GM10248 (cell line): ENCODE results near the gene TCF15.

Source experiments
- CTCF ChIA-PET: fragments of 300-600 bp; sonication (Branson Sonifier 250); formaldehyde crosslinking; extraction: SDS; loops from one replicate; lab custom pipeline; 2021; ENCODE audit warnings: antibody characterized with exemption; lab: Yijun Ruan, JAX
- POLR2A ChIA-PET: fragments of 350-650 bp; sonication (Branson Sonifier 250); formaldehyde crosslinking; extraction: SDS; loops from one replicate; lab custom pipeline; 2020; ENCODE audit warnings: antibody characterized with exemption; lab: Yijun Ruan, JAX
- DNase-seq: peaks from one replicate; pipeline ENCODE4 v3.0.0; 2012; ENCODE audit errors: extremely low spot score
- TF ChIP-seq, protein P1 (sequence below): IDR thresholded peaks from 2 replicates; pipeline ENCODE4 v1.5.1; 2012; ENCODE audit warnings: mild to moderate bottlenecking, low read depth; ENCODE audit errors: extremely low read depth, missing control alignments, control extremely low read depth

Gene TCF15

DNA sequence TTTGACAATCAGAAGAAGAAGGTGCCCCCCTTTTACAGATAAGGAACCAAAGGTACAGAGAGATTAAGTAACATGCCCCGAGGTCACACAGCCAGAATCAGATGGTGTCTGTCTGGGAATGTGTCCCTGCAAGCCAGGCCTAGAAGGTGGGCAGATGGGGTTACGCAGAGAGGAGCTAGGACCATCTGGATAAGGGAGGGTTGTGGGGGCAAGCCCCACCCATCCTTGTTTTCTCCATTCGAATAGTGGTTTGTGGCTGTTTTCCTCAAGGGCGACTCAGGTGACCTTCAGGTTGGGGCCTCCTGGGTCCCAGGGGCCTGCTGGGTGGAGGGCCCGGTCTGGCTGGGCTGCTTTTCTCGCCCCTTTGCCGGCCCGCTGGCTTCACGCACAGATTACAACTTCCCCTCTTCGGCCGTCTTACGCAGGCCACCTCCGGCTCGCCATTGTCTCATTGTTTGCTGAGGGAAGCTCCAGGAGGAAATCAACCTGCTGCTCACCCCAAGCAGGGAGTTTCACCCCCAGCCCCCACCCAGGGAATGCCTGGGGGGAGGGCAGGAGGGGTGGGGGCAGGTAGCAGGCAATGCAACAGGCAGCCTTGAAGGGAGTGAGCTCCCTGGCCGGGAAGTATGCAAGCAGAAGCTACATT is 35.7 kb downstream of the TCF15 start:
- no peak for DNase-seq
- ChIA-PET CTCF (interaction anchor here (0.7 to 2.4 kb wide), 2 partner anchors 23 to 93 kb away, joined by 3 to 8 read pairs; no protein-coding TSS in a partner anchor), POLR2A (no interaction called here)
- TF ChIP-seq, protein P1, sequence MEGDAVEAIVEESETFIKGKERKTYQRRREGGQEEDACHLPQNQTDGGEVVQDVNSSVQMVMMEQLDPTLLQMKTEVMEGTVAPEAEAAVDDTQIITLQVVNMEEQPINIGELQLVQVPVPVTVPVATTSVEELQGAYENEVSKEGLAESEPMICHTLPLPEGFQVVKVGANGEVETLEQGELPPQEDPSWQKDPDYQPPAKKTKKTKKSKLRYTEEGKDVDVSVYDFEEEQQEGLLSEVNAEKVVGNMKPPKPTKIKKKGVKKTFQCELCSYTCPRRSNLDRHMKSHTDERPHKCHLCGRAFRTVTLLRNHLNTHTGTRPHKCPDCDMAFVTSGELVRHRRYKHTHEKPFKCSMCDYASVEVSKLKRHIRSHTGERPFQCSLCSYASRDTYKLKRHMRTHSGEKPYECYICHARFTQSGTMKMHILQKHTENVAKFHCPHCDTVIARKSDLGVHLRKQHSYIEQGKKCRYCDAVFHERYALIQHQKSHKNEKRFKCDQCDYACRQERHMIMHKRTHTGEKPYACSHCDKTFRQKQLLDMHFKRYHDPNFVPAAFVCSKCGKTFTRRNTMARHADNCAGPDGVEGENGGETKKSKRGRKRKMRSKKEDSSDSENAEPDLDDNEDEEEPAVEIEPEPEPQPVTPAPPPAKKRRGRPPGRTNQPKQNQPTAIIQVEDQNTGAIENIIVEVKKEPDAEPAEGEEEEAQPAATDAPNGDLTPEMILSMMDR: no peak

DNA sequence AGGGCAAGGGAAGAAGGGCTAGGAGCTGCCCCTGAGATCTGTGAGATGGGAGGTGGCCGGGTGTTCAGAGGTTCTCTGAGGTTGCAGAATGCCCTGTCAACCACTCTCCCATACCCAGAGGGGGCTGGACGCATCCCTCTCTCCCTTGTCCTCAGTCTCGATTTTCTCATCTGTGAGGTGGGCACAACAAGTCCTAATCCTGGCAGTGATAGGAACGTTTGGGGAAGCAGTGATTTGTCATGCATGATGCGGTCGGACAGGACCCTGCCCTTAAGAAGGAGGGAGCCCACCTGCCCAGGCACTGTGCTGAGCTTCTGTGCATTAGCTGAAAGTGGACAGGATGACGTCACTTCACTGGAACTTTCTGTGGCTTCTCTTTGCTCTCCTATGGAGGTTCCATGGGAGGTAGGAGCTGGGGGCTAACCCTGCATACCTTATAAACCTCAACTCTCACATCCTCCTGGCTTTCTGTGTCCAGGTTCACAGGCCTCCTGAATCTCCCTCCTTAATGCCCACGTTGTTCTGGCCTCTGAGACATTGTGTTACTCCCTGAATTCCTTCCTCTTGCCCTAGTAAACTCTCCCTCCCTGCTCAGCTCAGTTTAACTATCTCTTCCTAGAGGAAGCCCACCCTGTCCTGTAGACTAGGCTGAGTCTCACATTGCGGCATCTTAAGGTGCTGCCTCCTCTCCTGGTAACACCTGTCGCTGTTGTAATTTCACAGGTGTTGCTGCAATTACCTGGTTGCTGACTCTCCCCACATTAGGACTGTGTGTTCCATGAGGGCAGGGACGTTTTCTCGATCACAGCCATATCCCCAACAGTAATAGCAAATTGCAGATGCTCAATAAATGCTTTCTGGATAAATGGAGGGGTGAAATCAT is 36.5 kb downstream of the TCF15 start:
- ChIA-PET CTCF (interaction anchor here (0.7 to 3.8 kb wide), 4 partner anchors 10 to 94 kb away, joined by 3 to 24 read pairs (median 6); no protein-coding TSS in a partner anchor), POLR2A (no interaction called here)
- DNase-seq: no peak
- TF ChIP-seq, protein P1: no peak

DNA sequence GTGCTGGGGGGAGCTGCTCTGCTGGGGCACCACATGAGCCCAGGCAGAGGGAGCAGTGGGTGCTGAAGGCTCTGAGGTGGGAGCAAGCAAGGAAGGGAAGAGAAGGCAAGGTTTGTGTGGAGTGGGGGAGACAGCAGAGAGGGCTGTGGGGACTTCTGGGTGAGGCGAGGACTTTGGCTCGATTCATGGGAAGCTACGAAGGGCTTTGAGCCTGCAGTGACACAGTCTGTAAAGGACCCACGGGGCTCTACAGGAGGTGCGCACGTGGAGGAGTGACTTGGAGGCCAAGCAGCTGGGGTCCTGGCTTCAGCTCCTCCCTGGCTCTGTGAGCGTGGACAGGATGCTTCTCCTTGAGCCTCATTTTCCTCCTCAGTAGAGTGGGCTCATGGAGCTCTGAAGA is 37.4 kb downstream of the TCF15 start:
- TF ChIP-seq, protein P1: no peak
- DNase-seq: no peak
- POLR2A ChIA-PET: no interaction called here
- CTCF ChIA-PET: interaction anchor here (1.1 to 3.8 kb wide), 3 partner anchors 11 to 95 kb away, joined by 3 to 24 read pairs (median 8); no protein-coding TSS in a partner anchor

DNA sequence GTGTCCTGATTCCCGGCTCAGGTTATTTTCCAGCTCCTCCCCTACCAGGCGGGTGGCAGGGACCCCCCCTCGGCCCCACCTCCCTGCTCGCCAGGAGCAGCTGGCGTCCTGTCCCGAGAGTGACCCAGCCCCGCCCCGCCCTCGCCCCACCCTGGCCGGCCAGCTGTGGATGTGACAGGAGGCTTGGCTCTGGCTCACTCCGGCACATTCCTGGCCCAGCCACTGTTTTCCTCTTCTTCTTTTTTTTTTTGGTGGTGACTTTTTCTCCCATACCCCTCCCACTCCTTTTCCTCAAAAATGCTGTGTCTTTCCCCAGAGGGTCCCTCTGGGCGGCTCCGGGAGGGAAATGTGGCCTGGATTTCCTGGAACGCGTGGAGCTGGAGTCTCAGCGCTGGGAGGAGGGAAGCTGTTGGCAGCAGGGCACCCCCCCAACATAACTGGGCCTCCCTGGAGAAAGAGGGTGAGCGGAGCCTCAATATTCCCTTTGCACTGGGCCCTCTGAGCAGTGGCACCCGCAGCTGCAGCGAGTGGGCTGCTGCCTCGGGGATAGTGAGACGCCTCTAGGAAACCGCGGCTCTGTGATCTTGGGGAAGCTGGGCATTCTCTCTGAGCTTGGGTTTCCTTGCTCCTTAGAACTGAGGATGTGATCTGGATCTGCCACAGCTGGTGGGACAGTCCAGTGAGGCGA is 38.2 kb downstream of the TCF15 start:
- POLR2A ChIA-PET: no interaction called here
- CTCF ChIA-PET: interaction anchor here (3.8 kb wide), 1 partner anchor 10 kb away, joined by 24 read pairs; no protein-coding TSS in a partner anchor
- no peak for DNase-seq
- TF ChIP-seq, protein P1: no peak

DNA sequence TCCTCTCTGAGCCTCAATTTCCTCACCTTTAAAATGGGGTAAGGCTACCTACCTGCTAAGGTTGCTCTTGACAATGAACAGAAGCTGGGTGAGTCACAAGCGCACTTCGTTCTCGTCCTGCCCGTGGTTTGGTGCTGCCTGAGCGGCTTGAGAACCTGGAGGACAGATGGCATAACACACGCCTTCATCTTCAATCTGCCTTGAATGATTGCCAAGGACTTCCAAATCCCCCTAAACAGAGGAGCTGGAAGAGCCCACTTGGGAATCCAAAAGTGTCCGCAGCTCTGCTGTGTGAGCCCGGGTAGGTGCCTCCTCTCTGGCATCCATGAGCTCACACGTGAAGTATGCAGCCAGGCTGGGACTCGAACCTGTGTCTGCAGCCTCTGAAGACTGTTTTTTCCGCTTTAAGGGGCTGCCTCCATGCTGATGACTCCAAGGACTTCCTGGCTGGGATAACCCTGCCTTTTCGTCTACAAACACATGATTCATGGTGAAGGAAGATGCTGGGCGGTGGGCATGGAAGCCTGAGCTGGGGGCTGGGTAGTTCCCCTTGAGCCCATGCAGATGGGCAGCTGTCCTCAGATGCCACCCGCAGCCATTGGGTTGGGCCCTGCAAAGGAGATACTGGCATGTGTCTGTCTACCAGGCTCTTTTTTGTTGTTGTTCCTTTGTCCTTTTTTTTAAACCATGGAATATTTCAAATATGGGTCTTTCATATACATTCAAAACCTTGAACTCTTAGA is 41.3 kb downstream of the TCF15 start:
- DNase-seq: no peak
- POLR2A ChIA-PET: no interaction called here
- CTCF ChIA-PET: interaction anchor here (1.2 to 1.4 kb wide), 3 partner anchors 44 to 78 kb away, joined by 3 to 4 read pairs (median 3); no protein-coding TSS in a partner anchor
- TF ChIP-seq, protein P1: no peak
